WTC11 (cell line): Measurements from ENCODE around the gene ST6GAL1. TPM values are rescaled to one million over a fixed set of nuclear protein-coding genes. Genes with fewer than 3 reads are reported as not detected.

Experiments
- ATAC-seq: fragments of 200-7000 bp; cut with Tn5 transposase; 2 replicates; pipeline ENCODE4 v1.10.0; 2021; ENCODE audit warnings: mild to moderate bottlenecking, moderate library complexity
- CTCF ChIA-PET: fragments of 300-600 bp; sonication (Branson Sonifier 250); formaldehyde crosslinking; loops from one replicate; lab custom pipeline; 2021; ENCODE audit warnings: antibody characterized with exemption; lab: Charles Lee
- POLR2A ChIA-PET: fragments of 350-600 bp; sonication (Branson Sonifier 250); formaldehyde crosslinking; loops from one replicate; lab custom pipeline; 2021; ENCODE audit warnings: antibody characterized with exemption; lab: Charles Lee
- DNase-seq: peaks from one replicate; pipeline ENCODE4 v3.0.0; 2021; ENCODE audit warnings: low spot score
- H3K27ac Mint-ChIP-seq: 2 replicates; pipeline ENCODE4 v1.8.0; 2021; ENCODE audit warnings: mixed read lengths
- H3K27me3 Mint-ChIP-seq: 2 replicates; pipeline ENCODE4 v1.8.0; 2021; ENCODE audit warnings: low read depth, mild to moderate bottlenecking, moderate library complexity, mixed read lengths
- H3K36me3 Mint-ChIP-seq: 2 replicates; pipeline ENCODE4 v1.8.0; 2021; ENCODE audit warnings: mixed read lengths
- H3K4me1 Mint-ChIP-seq: 2 replicates; pipeline ENCODE4 v1.8.0; 2022; ENCODE audit warnings: mixed read lengths
- H3K4me3 Mint-ChIP-seq: 2 replicates; pipeline ENCODE4 v1.8.0; 2021; ENCODE audit warnings: mild to moderate bottlenecking, moderate library complexity, mixed read lengths
- H3K9me3 Mint-ChIP-seq: 2 replicates; pipeline ENCODE4 v1.8.0; 2021; ENCODE audit warnings: mixed read lengths
- ATF2 ChIP-seq: sonication (generic); formaldehyde crosslinking; IDR thresholded peaks from 2 replicates; pipeline ENCODE4 v1.8.1; 2022; ENCODE audit warnings: low read depth, missing genetic modification reagents, borderline replicate concordance
- HMGXB4 ChIP-seq: sonication (generic); formaldehyde crosslinking; IDR thresholded peaks from 2 replicates; pipeline ENCODE4 v1.8.1; 2023; ENCODE audit warnings: mild to moderate bottlenecking, moderate library complexity, missing genetic modification reagents
- JAZF1 ChIP-seq: fragments of 250-450 bp; sonication (Bioruptor Pico); IDR thresholded peaks from 2 replicates; pipeline ENCODE4 v1.9.0; 2021; ENCODE audit warnings: moderate library complexity, mild to moderate bottlenecking, inconsistent platforms
- JUN ChIP-seq: sonication (generic); formaldehyde crosslinking; IDR thresholded peaks from 2 replicates; pipeline ENCODE4 v1.8.0; 2023; ENCODE audit warnings: mild to moderate bottlenecking, missing genetic modification reagents
- KAT7 ChIP-seq: sonication (generic); formaldehyde crosslinking; IDR thresholded peaks from 2 replicates; pipeline ENCODE4 v1.8.1; 2023; ENCODE audit warnings: missing genetic modification reagents, mild to moderate bottlenecking, borderline replicate concordance
- MYBL2 ChIP-seq: sonication (generic); formaldehyde crosslinking; IDR thresholded peaks from 2 replicates; pipeline ENCODE4 v1.8.1; 2023; ENCODE audit warnings: mild to moderate bottlenecking, moderate library complexity, missing genetic modification reagents
- NFATC4 ChIP-seq: fragments of 250-450 bp; sonication (Bioruptor Pico); IDR thresholded peaks from 2 replicates; pipeline ENCODE4 v1.9.0; 2021; ENCODE audit warnings: mild to moderate bottlenecking
- NFE2L1 ChIP-seq: sonication (generic); formaldehyde crosslinking; IDR thresholded peaks from 2 replicates; pipeline ENCODE4 v1.8.1; 2023; ENCODE audit warnings: missing genetic modification reagents
- OVOL2 ChIP-seq: fragments of 250-450 bp; sonication (Bioruptor Pico); IDR thresholded peaks from 2 replicates; pipeline ENCODE4 v1.9.0; 2021; ENCODE audit warnings: mild to moderate bottlenecking, borderline replicate concordance
- PRRX2 ChIP-seq: fragments of 250-450 bp; sonication (Bioruptor Pico); IDR thresholded peaks from 2 replicates; pipeline ENCODE4 v1.8.0; 2021; ENCODE audit warnings: mild to moderate bottlenecking
- RELA ChIP-seq: sonication (generic); formaldehyde crosslinking; IDR thresholded peaks from 2 replicates; pipeline ENCODE4 v1.8.1; 2022; ENCODE audit warnings: missing genetic modification reagents, mild to moderate bottlenecking, borderline replicate concordance
- TP53 ChIP-seq: sonication (generic); formaldehyde crosslinking; IDR thresholded peaks from 2 replicates; pipeline ENCODE4 v1.8.1; 2023; ENCODE audit warnings: mild to moderate bottlenecking, missing genetic modification reagents
- USF1 ChIP-seq: sonication (generic); formaldehyde crosslinking; IDR thresholded peaks from 2 replicates; pipeline ENCODE4 v1.8.0; 2022; ENCODE audit warnings: mild to moderate bottlenecking, missing genetic modification reagents
- ZNF263 ChIP-seq: sonication (generic); formaldehyde crosslinking; IDR thresholded peaks from 2 replicates; pipeline ENCODE4 v1.8.1; 2022; ENCODE audit warnings: low read depth, mild to moderate bottlenecking, moderate library complexity, missing genetic modification reagents
- ZNF281 ChIP-seq: sonication (generic); formaldehyde crosslinking; IDR thresholded peaks from 2 replicates; pipeline ENCODE4 v1.8.0; 2023; ENCODE audit warnings: mild to moderate bottlenecking, missing genetic modification reagents
- ZNF671 ChIP-seq: fragments of 250-450 bp; sonication (Bioruptor Pico); IDR thresholded peaks from 2 replicates; pipeline ENCODE4 v1.8.0; 2021; ENCODE audit warnings: mild to moderate bottlenecking
- total RNA-seq: library from RNA; stranded (reverse); gene quantifications from 3 replicates; pipeline ENCODE4 v1.2.3, GENCODE V29; 2021
- TF ChIP-seq, protein P1 (sequence below): sonication (generic); formaldehyde crosslinking; IDR thresholded peaks from 2 replicates; pipeline ENCODE4 v1.8.1; 2023; ENCODE audit warnings: mild to moderate bottlenecking, missing genetic modification reagents, borderline replicate concordance
- TF ChIP-seq, protein P2 (sequence below): fragments of 250-450 bp; sonication (Bioruptor Pico); IDR thresholded peaks from 2 replicates; pipeline ENCODE4 v1.9.0; 2021; ENCODE audit warnings: moderate library complexity, mild to moderate bottlenecking, inconsistent platforms, borderline replicate concordance
- TF ChIP-seq, protein P3 (sequence below): sonication (generic); formaldehyde crosslinking; IDR thresholded peaks from 2 replicates; pipeline ENCODE4 v1.8.1; 2022; ENCODE audit warnings: mild to moderate bottlenecking, moderate library complexity, missing genetic modification reagents
- TF ChIP-seq, protein P4 (sequence below): sonication (generic); formaldehyde crosslinking; IDR thresholded peaks from 2 replicates; pipeline ENCODE4 v1.8.1; 2022; ENCODE audit warnings: missing genetic modification reagents, borderline replicate concordance

Gene ST6GAL1
- total RNA-seq, 1 experiment from 2014 or later, result 87.5 TPM

GRCh38 chr3:187046033-187046432, 115.7 kb downstream of the ST6GAL1 start:
- DNase-seq (no peak), ATAC-seq (no peak)
- no peak overlapping the region for H3K27ac Mint-ChIP-seq
- H3K4me3 Mint-ChIP-seq, result no peak overlapping the region
- H3K27me3 Mint-ChIP-seq, result no peaks in the 10 kb centered on the region
- POLR2A ChIA-PET, result no interaction called here
- peaks cover 78% of the 10 kb centered on the region for H3K36me3 Mint-ChIP-seq
- CTCF ChIA-PET, result interaction anchor here (0.9 kb wide), 1 partner anchor 19 kb away, joined by 3 read pairs; no protein-coding TSS in a partner anchor
- TF ChIP-seq NFE2L1 (CRISPR knock-in tag), result no peak
- TF ChIP-seq, protein P1, sequence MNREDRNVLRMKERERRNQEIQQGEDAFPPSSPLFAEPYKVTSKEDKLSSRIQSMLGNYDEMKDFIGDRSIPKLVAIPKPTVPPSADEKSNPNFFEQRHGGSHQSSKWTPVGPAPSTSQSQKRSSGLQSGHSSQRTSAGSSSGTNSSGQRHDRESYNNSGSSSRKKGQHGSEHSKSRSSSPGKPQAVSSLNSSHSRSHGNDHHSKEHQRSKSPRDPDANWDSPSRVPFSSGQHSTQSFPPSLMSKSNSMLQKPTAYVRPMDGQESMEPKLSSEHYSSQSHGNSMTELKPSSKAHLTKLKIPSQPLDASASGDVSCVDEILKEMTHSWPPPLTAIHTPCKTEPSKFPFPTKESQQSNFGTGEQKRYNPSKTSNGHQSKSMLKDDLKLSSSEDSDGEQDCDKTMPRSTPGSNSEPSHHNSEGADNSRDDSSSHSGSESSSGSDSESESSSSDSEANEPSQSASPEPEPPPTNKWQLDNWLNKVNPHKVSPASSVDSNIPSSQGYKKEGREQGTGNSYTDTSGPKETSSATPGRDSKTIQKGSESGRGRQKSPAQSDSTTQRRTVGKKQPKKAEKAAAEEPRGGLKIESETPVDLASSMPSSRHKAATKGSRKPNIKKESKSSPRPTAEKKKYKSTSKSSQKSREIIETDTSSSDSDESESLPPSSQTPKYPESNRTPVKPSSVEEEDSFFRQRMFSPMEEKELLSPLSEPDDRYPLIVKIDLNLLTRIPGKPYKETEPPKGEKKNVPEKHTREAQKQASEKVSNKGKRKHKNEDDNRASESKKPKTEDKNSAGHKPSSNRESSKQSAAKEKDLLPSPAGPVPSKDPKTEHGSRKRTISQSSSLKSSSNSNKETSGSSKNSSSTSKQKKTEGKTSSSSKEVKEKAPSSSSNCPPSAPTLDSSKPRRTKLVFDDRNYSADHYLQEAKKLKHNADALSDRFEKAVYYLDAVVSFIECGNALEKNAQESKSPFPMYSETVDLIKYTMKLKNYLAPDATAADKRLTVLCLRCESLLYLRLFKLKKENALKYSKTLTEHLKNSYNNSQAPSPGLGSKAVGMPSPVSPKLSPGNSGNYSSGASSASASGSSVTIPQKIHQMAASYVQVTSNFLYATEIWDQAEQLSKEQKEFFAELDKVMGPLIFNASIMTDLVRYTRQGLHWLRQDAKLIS (CRISPR knock-in tag), result no peak
- no peak for TF ChIP-seq NFATC4 (CRISPR knock-in tag)
- TF ChIP-seq MYBL2 (CRISPR knock-in tag), result no peak
- no peak for TF ChIP-seq ZNF281 (CRISPR knock-in tag)
- TF ChIP-seq, protein P2, sequence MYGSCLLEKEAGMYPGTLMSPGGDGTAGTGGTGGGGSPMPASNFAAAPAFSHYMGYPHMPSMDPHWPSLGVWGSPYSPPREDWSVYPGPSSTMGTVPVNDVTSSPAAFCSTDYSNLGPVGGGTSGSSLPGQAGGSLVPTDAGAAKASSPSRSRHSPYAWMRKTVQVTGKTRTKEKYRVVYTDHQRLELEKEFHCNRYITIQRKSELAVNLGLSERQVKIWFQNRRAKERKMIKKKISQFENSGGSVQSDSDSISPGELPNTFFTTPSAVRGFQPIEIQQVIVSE (CRISPR knock-in tag), result no peak
- TF ChIP-seq, protein P3, sequence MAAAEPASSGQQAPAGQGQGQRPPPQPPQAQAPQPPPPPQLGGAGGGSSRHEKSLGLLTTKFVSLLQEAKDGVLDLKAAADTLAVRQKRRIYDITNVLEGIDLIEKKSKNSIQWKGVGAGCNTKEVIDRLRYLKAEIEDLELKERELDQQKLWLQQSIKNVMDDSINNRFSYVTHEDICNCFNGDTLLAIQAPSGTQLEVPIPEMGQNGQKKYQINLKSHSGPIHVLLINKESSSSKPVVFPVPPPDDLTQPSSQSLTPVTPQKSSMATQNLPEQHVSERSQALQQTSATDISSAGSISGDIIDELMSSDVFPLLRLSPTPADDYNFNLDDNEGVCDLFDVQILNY (CRISPR knock-in tag), result no peak
- no peak for TF ChIP-seq RELA (CRISPR knock-in tag)
- no peak for TF ChIP-seq PRRX2 (CRISPR knock-in tag)
- no peak for TF ChIP-seq JUN (CRISPR knock-in tag)
- TF ChIP-seq ATF2, result no peak
- no peak for TF ChIP-seq ZNF263 (CRISPR knock-in tag)
- no peak for TF ChIP-seq JAZF1 (CRISPR knock-in tag)
- no peak for TF ChIP-seq KAT7 (CRISPR knock-in tag)
- H3K9me3 Mint-ChIP-seq, result peaks cover 11% of the 10 kb centered on the region
- no peaks in the 10 kb centered on the region for H3K4me1 Mint-ChIP-seq

DNA sequence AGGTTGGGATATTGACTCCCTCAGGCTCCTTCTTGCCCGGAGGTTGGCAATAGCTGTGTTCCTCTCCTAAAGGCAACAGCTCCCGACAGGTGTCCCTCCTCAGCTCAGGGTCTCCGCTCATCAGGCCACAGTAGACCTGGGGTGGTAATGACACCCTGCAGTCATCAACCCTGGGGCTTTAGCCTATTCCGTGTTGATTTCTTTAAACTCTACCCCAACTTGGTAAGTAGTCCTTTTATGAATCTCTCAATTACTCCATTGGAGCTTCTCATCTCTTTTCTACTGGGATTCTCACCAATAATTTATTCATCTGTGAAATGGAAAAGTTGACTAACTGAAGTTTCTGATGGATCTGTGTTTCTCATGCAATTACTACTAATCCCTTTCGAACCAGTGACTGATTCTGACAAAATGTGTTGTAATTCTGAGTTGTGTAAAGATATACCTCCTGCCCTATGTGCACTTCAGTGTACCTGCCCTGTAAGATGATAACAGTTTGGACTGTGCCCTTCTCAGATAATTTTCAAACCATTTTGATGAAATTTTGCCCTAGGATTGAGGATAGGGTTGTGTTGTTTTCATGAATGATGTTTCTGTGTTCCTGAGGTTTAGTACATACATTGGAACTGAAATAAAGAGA, 119.3 kb downstream of the ST6GAL1 start:
- CTCF ChIA-PET, result interaction anchor here (0.5 to 0.6 kb wide), 3 partner anchors 32 to 1277 kb away, joined by 3 to 7 read pairs (median 5); no protein-coding TSS in a partner anchor
- Mint-ChIP-seq H3K27ac (no peak overlapping the region), H3K36me3 (peaks cover 85% of the 10 kb centered on the region), H3K27me3 (no peaks in the 10 kb centered on the region), H3K4me3 (no peak overlapping the region), H3K9me3 (peaks cover 35% of the 10 kb centered on the region), H3K4me1 (no peaks in the 10 kb centered on the region)
- ATAC-seq (no peak), DNase-seq (no peak)
- POLR2A ChIA-PET, result no interaction called here
- TF ChIP-seq USF1 (CRISPR knock-in tag) (no peak), ZNF671 (CRISPR knock-in tag) (no peak), HMGXB4 (CRISPR knock-in tag) (no peak), OVOL2 (CRISPR knock-in tag) (no peak), TP53 (CRISPR knock-in tag) (no peak)
- TF ChIP-seq, protein P2 (CRISPR knock-in tag), result no peak
- TF ChIP-seq, protein P4, sequence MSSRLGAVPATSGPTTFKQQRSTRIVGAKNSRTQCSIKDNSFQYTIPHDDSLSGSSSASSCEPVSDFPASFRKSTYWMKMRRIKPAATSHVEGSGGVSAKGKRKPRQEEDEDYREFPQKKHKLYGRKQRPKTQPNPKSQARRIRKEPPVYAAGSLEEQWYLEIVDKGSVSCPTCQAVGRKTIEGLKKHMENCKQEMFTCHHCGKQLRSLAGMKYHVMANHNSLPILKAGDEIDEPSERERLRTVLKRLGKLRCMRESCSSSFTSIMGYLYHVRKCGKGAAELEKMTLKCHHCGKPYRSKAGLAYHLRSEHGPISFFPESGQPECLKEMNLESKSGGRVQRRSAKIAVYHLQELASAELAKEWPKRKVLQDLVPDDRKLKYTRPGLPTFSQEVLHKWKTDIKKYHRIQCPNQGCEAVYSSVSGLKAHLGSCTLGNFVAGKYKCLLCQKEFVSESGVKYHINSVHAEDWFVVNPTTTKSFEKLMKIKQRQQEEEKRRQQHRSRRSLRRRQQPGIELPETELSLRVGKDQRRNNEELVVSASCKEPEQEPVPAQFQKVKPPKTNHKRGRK (CRISPR knock-in tag), result no peak
